PC-3 (cell line): ENCODE measurements around the gene PI4K2A. TPM values are rescaled to one million over a fixed set of nuclear protein-coding genes. Genes with fewer than 3 reads are reported as not detected.

ENCODE experiments used
- ATAC-seq: fragments of 200-7000 bp; cut with Tn5 transposase; 2 replicates; pipeline ENCODE4 v1.9.1; 2020; ENCODE audit warnings: mild to moderate bottlenecking, moderate library complexity
- BruUV-seq: library from RNA; stranded (reverse); fragments of 400-500 nt; replicated peaks from 2 replicates; lab custom pipeline; 2021; lab: Mats Ljungman, UMichigan
- CTCF ChIA-PET: fragments of 300-600 bp; sonication (Branson Sonifier 250); formaldehyde crosslinking; loops from one replicate; lab custom pipeline; 2022; ENCODE audit warnings: antibody characterized with exemption; lab: Charles Lee
- POLR2A ChIA-PET: fragments of 300-600 bp; sonication (Branson Sonifier 250); formaldehyde crosslinking; loops from one replicate; lab custom pipeline; 2022; ENCODE audit warnings: antibody characterized with exemption; ENCODE audit not compliant: unreplicated experiment; lab: Charles Lee
- DNase-seq: peaks from one replicate; pipeline ENCODE4 v3.0.0-alpha.2; 2015
- H2AFZ ChIP-seq: fragments of 300-600 bp; sonication (generic); 2 replicates; pipeline ENCODE4 v1.6.0; 2016; ENCODE audit warnings: antibody characterized with exemption, low read length
- H3F3A ChIP-seq: fragments of 300-600 bp; sonication (generic); one replicate; pipeline ENCODE4 v1.6.0; 2017; ENCODE audit warnings: antibody characterized with exemption, low read length, control low read depth, mild to moderate bottlenecking; ENCODE audit not compliant: unreplicated experiment
- H3K27ac ChIP-seq: fragments of 300-600 bp; sonication (generic); 2 replicates; pipeline ENCODE4 v1.5.1; 2016; ENCODE audit warnings: mild to moderate bottlenecking, low read length
- H3K27me3 ChIP-seq: fragments of 300-600 bp; sonication (generic); 2 replicates; pipeline ENCODE4 v1.6.1; 2016; ENCODE audit warnings: low read length, mixed read lengths
- H3K36me3 ChIP-seq: fragments of 300-600 bp; sonication (generic); 2 replicates; pipeline ENCODE4 v1.6.1; 2016; ENCODE audit warnings: low read depth, mixed run types, low read length, mixed read lengths
- H3K4me1 ChIP-seq: fragments of 300-600 bp; sonication (generic); 2 replicates; pipeline ENCODE4 v1.5.1; 2016; ENCODE audit warnings: low read length; ENCODE audit not compliant: insufficient read depth
- H3K4me2 ChIP-seq: fragments of 300-600 bp; sonication (generic); 2 replicates; pipeline ENCODE4 v1.6.0; 2016; ENCODE audit warnings: low read length
- H3K4me3 ChIP-seq: fragments of 300-600 bp; sonication (generic); 2 replicates; pipeline ENCODE4 v1.5.1; 2016; ENCODE audit warnings: mild to moderate bottlenecking, low read length, mixed read lengths
- H3K79me2 ChIP-seq: fragments of 300-600 bp; sonication (generic); 2 replicates; pipeline ENCODE4 v1.6.1; 2017; ENCODE audit warnings: low read length, mixed read lengths
- H3K9ac ChIP-seq: fragments of 300-600 bp; sonication (generic); 2 replicates; pipeline ENCODE4 v1.6.0; 2016; ENCODE audit warnings: mild to moderate bottlenecking, low read length
- H3K9me2 ChIP-seq: fragments of 300-600 bp; sonication (generic); replicated peaks from 2 replicates; pipeline ENCODE4 v1.6.1; 2016; ENCODE audit warnings: mixed run types, low read length, mixed read lengths
- H3K9me3 ChIP-seq: fragments of 300-600 bp; sonication (generic); 2 replicates; pipeline ENCODE4 v1.6.1; 2016; ENCODE audit warnings: low read length, mixed read lengths
- H4K20me1 ChIP-seq: fragments of 300-600 bp; sonication (generic); 2 replicates; pipeline ENCODE4 v1.6.1; 2016; ENCODE audit warnings: low read length, mixed read lengths
- CTCF ChIP-seq: fragments of 300-600 bp; sonication (generic); conservative IDR thresholded peaks from 2 replicates; pipeline ENCODE4 v1.5.1; 2017; ENCODE audit warnings: antibody characterized with exemption, low read depth, mild to moderate bottlenecking, low read length
- EZH2 ChIP-seq: fragments of 300-600 bp; sonication (generic); IDR thresholded peaks from one replicate; pipeline ENCODE4 v1.6.1; 2017; ENCODE audit warnings: antibody characterized with exemption, mild to moderate bottlenecking, low read length; ENCODE audit not compliant: unreplicated experiment
- EZH2phosphoT487 ChIP-seq: fragments of 300-600 bp; sonication (generic); IDR thresholded peaks from 2 replicates; pipeline ENCODE4 v1.6.1; 2018; ENCODE audit warnings: mild to moderate bottlenecking, antibody characterized with exemption, low read length, borderline replicate concordance
- intact Hi-C: fragments of 100-400 bp; cut with micrococcal nuclease; formaldehyde crosslinking; loops from 2 replicates; pipeline ENCODE4 v1.9.0; 2023
- total RNA-seq: library from RNA; depleted of rRNA; stranded (reverse); fragments of >200 nt; gene quantifications from 2 replicates; pipeline ENCODE4 v1.2.3, GENCODE V29; 2014

PI4K2A gene
- total RNA-seq, 1 experiment from 2014 or later = 19.4 TPM

DNA sequence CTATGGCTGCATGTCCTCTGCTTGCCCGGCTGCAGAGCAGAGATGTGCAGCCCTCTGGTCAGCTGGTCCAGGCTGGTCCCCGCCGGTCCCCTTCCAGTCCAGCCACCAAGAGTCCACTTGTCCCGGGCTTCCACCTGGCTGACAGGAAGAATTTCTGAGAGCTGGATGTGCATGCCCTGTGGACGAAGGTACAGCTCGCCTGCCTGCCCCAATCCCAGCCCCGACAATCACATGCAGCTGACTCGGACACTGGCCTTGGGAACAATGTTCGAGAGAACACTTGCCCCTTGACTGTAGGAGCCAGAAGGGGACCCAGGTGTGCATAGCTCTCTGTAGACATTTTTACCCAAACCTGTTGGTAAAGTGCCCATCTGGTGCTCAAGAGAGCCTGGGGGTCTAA is 34.8 kb downstream of the PI4K2A start:
- 0 out of 2 replicates have a peak, but pooled peaks cover 3% of the 10 kb centered on the region for H3K79me2 ChIP-seq
- H4K20me1 ChIP-seq = no peaks in the 10 kb centered on the region
- no peak for DNase-seq
- no peak overlapping the region for H2AFZ ChIP-seq
- no peak overlapping the region for H3K4me3 ChIP-seq
- peaks cover 16% of the 10 kb centered on the region for H3K36me3 ChIP-seq
- no peaks in the 10 kb centered on the region for H3K9me2 ChIP-seq
- no peak overlapping the region for H3K27ac ChIP-seq
- H3K4me1 ChIP-seq = peaks cover 6% of the 10 kb centered on the region; the same call in 1 of the 2 replicates
- no peak overlapping the region for H3K9ac ChIP-seq
- no peaks in the 10 kb centered on the region for H3K27me3 ChIP-seq
- ChIA-PET POLR2A (interaction anchor here (0.5 kb wide), 1 partner anchor 91 kb away, joined by 3 read pairs; the partner anchor contains the start of gene HOGA1), CTCF (no interaction called here)
- H3K4me2 ChIP-seq = no peak overlapping the region
- BruUV-seq = no TSS peak
- TF ChIP-seq EZH2phosphoT487 = no peak
- TF ChIP-seq CTCF = no peak
- intact Hi-C loops = no loop called here
- no peak for ATAC-seq
- no peaks in the 10 kb centered on the region for H3F3A ChIP-seq
- H3K9me3 ChIP-seq = no peaks in the 10 kb centered on the region

GRCh38 chr10:97676770-97677581 is 36.5 kb downstream of the PI4K2A start:
- Histone ChIP-seq H3K27ac (no peak overlapping the region), H4K20me1 (no peaks in the 10 kb centered on the region), H3K9me2 (no peaks in the 10 kb centered on the region), H3K36me3 (peaks cover 16% of the 10 kb centered on the region), H3K9me3 (no peaks in the 10 kb centered on the region), H3K27me3 (no peaks in the 10 kb centered on the region), H2AFZ (no peak overlapping the region), H3K79me2 (0 out of 2 replicates have a peak, but pooled peaks cover 5% of the 10 kb centered on the region), H3K4me1 (peaks cover 6% of the 10 kb centered on the region; the same call in 1 of the 2 replicates), H3K9ac (no peak overlapping the region), H3K4me2 (no peak overlapping the region), H3F3A (no peaks in the 10 kb centered on the region), H3K4me3 (no peak overlapping the region)
- no TSS peak for BruUV-seq
- CTCF ChIA-PET = interaction anchor here (0.6 to 1.3 kb wide), 3 partner anchors 10 to 28 kb away, joined by 3 to 6 read pairs (median 4); partner anchors contain the start of gene AVPI1
- ATAC-seq (peak; percentile 71), DNase-seq (peak; percentile 51)
- POLR2A ChIA-PET = no interaction called here
- intact Hi-C loops = loop anchor here (2.0 kb wide), 1 partner anchor 54 kb away; no protein-coding TSS in a partner anchor
- TF ChIP-seq CTCF (peak; percentile 64), EZH2 (no peak), EZH2phosphoT487 (no peak)

DNA sequence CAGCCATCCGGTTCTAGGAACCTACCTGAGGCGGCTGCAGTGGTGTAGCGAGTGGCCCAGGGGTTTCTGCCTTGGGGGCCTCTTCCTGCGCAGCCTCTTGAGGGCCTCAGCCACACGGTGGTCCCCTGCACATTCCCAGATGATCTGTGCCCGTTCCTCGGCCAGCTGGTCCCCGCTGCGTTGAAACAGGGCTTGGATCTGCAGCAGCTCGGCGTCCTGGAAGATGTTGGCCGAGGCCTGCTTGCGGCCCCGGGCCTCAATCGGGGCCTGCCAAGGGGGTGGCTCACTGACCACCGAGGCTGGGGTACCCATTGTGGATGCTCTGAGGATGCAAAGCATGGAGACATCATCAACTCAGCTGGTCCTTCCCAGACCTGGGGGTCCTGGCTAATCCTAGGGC is 39.1 kb downstream of the PI4K2A start:
- Histone ChIP-seq H3K4me2 (no peak overlapping the region), H3K9me3 (no peaks in the 10 kb centered on the region), H3K36me3 (peaks cover 16% of the 10 kb centered on the region), H3K4me1 (peaks cover 12% of the 10 kb centered on the region), H2AFZ (no peak overlapping the region), H4K20me1 (peaks cover 11% of the 10 kb centered on the region), H3K79me2 (peaks cover 28% of the 10 kb centered on the region), H3K4me3 (no peak overlapping the region), H3K9ac (no peak overlapping the region), H3K9me2 (no peaks in the 10 kb centered on the region), H3K27me3 (no peaks in the 10 kb centered on the region), H3K27ac (no peak overlapping the region), H3F3A (no peaks in the 10 kb centered on the region)
- ChIA-PET POLR2A (no interaction called here), CTCF (no interaction called here)
- ATAC-seq (no peak), DNase-seq (no peak)
- no peak for TF ChIP-seq EZH2
- no peak for TF ChIP-seq EZH2phosphoT487
- TF ChIP-seq CTCF = no peak
- intact Hi-C loops = no loop called here
- no TSS peak for BruUV-seq
